Esophagus squamous epithelium (tissue), 4 donors: ENCODE measurements around the gene TAF9B.

ENCODE experiments used
- POLR2A ChIP-seq, 4 donors: fragments of 450-650 bp; IDR thresholded peaks; one replicate each; pipeline ENCODE4 v1.6.1; 2017; ENCODE audit warnings: antibody characterized with exemption in 4 of 4, mild to moderate bottlenecking in 4 of 4, moderate library complexity in 3 of 4
- TF ChIP-seq, protein P1 (sequence below), 6 experiments: fragments of 450-650 bp in 4 of 6; fragments of 200-600 bp in 2 of 6; sonication (generic) in 2 of 6; IDR thresholded peaks; one replicate each; pipeline ENCODE4 v1.5.1; 2016 to 2019; ENCODE audit warnings: antibody characterized with exemption in 6 of 6, mild to moderate bottlenecking in 4 of 6, moderate library complexity in 4 of 6

DNA sequence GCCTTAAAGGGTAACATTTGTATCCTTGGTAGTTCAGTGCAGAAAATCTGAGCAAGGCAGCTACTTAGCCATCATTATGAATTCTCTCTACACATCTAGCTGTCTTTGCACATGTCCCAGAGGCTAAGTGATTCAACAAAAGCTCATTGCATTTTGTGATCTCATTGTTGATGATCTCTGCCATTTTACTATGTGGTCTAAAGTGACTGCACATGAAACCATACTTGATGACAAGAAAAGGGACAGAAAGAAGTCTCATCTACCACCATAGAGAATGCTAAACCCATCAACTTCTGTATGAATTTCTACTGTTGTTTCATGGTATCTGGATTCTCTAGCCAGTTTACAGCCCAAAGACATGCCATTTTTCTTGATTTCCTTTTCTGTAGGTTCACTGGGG, 41.3 kb downstream of the TAF9B start:
- TF ChIP-seq, protein P1, sequence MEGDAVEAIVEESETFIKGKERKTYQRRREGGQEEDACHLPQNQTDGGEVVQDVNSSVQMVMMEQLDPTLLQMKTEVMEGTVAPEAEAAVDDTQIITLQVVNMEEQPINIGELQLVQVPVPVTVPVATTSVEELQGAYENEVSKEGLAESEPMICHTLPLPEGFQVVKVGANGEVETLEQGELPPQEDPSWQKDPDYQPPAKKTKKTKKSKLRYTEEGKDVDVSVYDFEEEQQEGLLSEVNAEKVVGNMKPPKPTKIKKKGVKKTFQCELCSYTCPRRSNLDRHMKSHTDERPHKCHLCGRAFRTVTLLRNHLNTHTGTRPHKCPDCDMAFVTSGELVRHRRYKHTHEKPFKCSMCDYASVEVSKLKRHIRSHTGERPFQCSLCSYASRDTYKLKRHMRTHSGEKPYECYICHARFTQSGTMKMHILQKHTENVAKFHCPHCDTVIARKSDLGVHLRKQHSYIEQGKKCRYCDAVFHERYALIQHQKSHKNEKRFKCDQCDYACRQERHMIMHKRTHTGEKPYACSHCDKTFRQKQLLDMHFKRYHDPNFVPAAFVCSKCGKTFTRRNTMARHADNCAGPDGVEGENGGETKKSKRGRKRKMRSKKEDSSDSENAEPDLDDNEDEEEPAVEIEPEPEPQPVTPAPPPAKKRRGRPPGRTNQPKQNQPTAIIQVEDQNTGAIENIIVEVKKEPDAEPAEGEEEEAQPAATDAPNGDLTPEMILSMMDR (IDR thresholded peaks at IDR 0.05), result no peak
- TF ChIP-seq POLR2A (IDR thresholded peaks at IDR 0.05), result no peak
